ENCODE measurements around the gene LDAF1.

GRCh38 chr16:21162661-21163151 is 4.2 kb downstream of the LDAF1 start:
- TF ChIP-seq, protein P1, sequence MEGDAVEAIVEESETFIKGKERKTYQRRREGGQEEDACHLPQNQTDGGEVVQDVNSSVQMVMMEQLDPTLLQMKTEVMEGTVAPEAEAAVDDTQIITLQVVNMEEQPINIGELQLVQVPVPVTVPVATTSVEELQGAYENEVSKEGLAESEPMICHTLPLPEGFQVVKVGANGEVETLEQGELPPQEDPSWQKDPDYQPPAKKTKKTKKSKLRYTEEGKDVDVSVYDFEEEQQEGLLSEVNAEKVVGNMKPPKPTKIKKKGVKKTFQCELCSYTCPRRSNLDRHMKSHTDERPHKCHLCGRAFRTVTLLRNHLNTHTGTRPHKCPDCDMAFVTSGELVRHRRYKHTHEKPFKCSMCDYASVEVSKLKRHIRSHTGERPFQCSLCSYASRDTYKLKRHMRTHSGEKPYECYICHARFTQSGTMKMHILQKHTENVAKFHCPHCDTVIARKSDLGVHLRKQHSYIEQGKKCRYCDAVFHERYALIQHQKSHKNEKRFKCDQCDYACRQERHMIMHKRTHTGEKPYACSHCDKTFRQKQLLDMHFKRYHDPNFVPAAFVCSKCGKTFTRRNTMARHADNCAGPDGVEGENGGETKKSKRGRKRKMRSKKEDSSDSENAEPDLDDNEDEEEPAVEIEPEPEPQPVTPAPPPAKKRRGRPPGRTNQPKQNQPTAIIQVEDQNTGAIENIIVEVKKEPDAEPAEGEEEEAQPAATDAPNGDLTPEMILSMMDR (IDR thresholded peaks at IDR 0.05), result no peak
- TF ChIP-seq POLR2A (IDR thresholded peaks at IDR 0.05), result no peak
